AG04449 (cell line): ENCODE data around the gene SURF4.
A peak's percentile ranks its signal among the peaks of the same experiment; 100 is the strongest.

ENCODE experiments used
- CTCF ChIA-PET: fragments of 350-600 bp; formaldehyde crosslinking; extraction: SDS; loops from one replicate; lab custom pipeline; 2021; ENCODE audit warnings: antibody characterized with exemption; lab: Yijun Ruan, JAX
- POLR2A ChIA-PET: fragments of 400-600, 350-600 bp; formaldehyde crosslinking; extraction: SDS; loops from one replicate; lab custom pipeline; 2020; ENCODE audit warnings: antibody characterized with exemption, inconsistent platforms; lab: Yijun Ruan, JAX
- DNase-seq: peaks from one replicate; pipeline ENCODE4 v3.0.0-alpha.2; 2010; ENCODE audit warnings: low read depth, low spot score
- H3K4me3 ChIP-seq: 2 replicates; pipeline ENCODE4 v1.5.1; 2011; ENCODE audit warnings: low read depth, mild to moderate bottlenecking, control low read depth, low read length
- CTCF ChIP-seq: IDR thresholded peaks from one replicate; pipeline ENCODE4 v1.5.1; 2011; ENCODE audit warnings: mild to moderate bottlenecking, moderate library complexity, low read length, control low read depth, inconsistent platforms; ENCODE audit not compliant: insufficient read depth; ENCODE audit errors: missing control alignments

The SURF4 gene

GRCh38 chr9:133346021-133346785, 29.7 kb downstream of the SURF4 start:
- CTCF ChIA-PET, result interaction anchor here (0.6 to 1.8 kb wide), 3 partner anchors 11 to 159 kb away, joined by 3 to 6 read pairs (median 6); partner anchors contain the start of genes SURF1 and SURF2
- no peak for DNase-seq
- TF ChIP-seq CTCF, result no peak
- POLR2A ChIA-PET, result interaction anchor here (0.8 to 1.2 kb wide), 4 partner anchors 10 to 160 kb away, joined by 3 to 4 read pairs (median 4); partner anchors contain the start of genes SLC2A6, SURF1 and SURF2
- H3K4me3 ChIP-seq, result peak overlapping the region; percentile 96

- ChIA-PET CTCF (no interaction called here), POLR2A (no interaction called here)
- no peak overlapping the region for H3K4me3 ChIP-seq
- no peak for DNase-seq
- no peak for TF ChIP-seq CTCF
These were observed 30.3 kb downstream of the SURF4 start for GRCh38 chr9:133345596-133345995.

- TF ChIP-seq CTCF, result no peak
- ChIA-PET POLR2A (no interaction called here), CTCF (interaction anchor here (1.3 kb wide), 1 partner anchor 156 kb away, joined by 3 read pairs; no protein-coding TSS in a partner anchor)
- DNase-seq, result no peak
- no peak overlapping the region for H3K4me3 ChIP-seq
These were observed 30.9 kb downstream of the SURF4 start for GRCh38 chr9:133344979-133345378.

GRCh38 chr9:133344071-133344470, 31.8 kb downstream of the SURF4 start:
- no peak overlapping the region for H3K4me3 ChIP-seq
- no peak for DNase-seq
- ChIA-PET CTCF (interaction anchor here (1.1 to 1.6 kb wide), 4 partner anchors 12 to 158 kb away, joined by 3 to 7 read pairs (median 4); partner anchors contain the start of gene SURF1), POLR2A (no interaction called here)
- no peak for TF ChIP-seq CTCF

GRCh38 chr9:133342570-133342969, 33.3 kb downstream of the SURF4 start:
- no peak for DNase-seq
- H3K4me3 ChIP-seq, result no peak overlapping the region
- ChIA-PET POLR2A (no interaction called here), CTCF (interaction anchor here (0.8 to 1.2 kb wide), 4 partner anchors 8 to 18 kb away, joined by 3 read pairs; no protein-coding TSS in a partner anchor)
- TF ChIP-seq CTCF, result peak; percentile 15

GRCh38 chr9:133342069-133342406, 33.8 kb downstream of the SURF4 start:
- no peak for TF ChIP-seq CTCF
- no peak for DNase-seq
- CTCF ChIA-PET, result interaction anchor here (1.0 to 1.2 kb wide), 3 partner anchors 12 to 25 kb away, joined by 3 to 5 read pairs (median 3); no protein-coding TSS in a partner anchor
- POLR2A ChIA-PET, result no interaction called here
- H3K4me3 ChIP-seq, result no peak overlapping the region
